ENCODE data around the gene KCNAB1. TPM values are rescaled to one million over a fixed set of nuclear protein-coding genes. Genes with fewer than 3 reads are reported as not detected.

The KCNAB1 gene
- polyA plus RNA-seq, 4 donors = 1.0 to 3.9 TPM; not detected in 2

- no peak for FAIRE-seq
- Histone ChIP-seq H3K4me3 (ENCODE audit: low read depth in 1 of 3, low read length in 3 of 3) (peak overlapping the region in 1 of 3 donors; percentile 22), H3K27me3 (ENCODE audit: control insufficient read depth in 3 of 3, insufficient read depth in 3 of 3, low read length in 3 of 3) (peaks cover 0 to 43% (median 13%) of the 10 kb centered on the region in 3 donors), H3K9me3 (ENCODE audit: control insufficient read depth in 2 of 2, insufficient read depth in 1 of 2, low read depth in 1 of 2, low read length in 1 of 2) (no peaks in the 10 kb centered on the region), H3K4me1 (ENCODE audit: control insufficient read depth in 3 of 3, insufficient read depth in 2 of 3, low read depth in 1 of 3, low read length in 2 of 3) (no peaks in the 10 kb centered on the region), H3K27ac (ENCODE audit: low read depth in 1 of 3, low read length in 2 of 3) (no peak overlapping the region), H3K36me3 (ENCODE audit: control insufficient read depth in 3 of 3, insufficient read depth in 2 of 3, low read depth in 1 of 3, low read length in 3 of 3) (no peaks in the 10 kb centered on the region)
- DNase-seq = peak in 1 of 2 donors; percentile 4
- WGBS, 3 donors = 7 to 13% (median 11%) methylated on average over 51 of the region's 51 CpGs
Observed at GRCh38 chr3:156291272-156292123, 171.1 kb downstream of the KCNAB1 start.

GRCh38 chr3:156293566-156293965 lies 173.2 kb downstream of the KCNAB1 start:
- FAIRE-seq (no peak), DNase-seq (no peak)
- H3K4me3 ChIP-seq (ENCODE audit: low read depth in 1 of 3, low read length in 3 of 3) = no peak overlapping the region
- H3K36me3 ChIP-seq (ENCODE audit: control insufficient read depth in 3 of 3, insufficient read depth in 2 of 3, low read depth in 1 of 3, low read length in 3 of 3) = no peaks in the 10 kb centered on the region
- H3K27me3 ChIP-seq (ENCODE audit: control insufficient read depth in 3 of 3, insufficient read depth in 3 of 3, low read length in 3 of 3) = peaks cover 0 to 41% (median 13%) of the 10 kb centered on the region in 3 donors
- H3K27ac ChIP-seq (ENCODE audit: low read depth in 1 of 3, low read length in 2 of 3) = no peak overlapping the region
- no peaks in the 10 kb centered on the region for H3K9me3 ChIP-seq (ENCODE audit: control insufficient read depth in 2 of 2, insufficient read depth in 1 of 2, low read depth in 1 of 2, low read length in 1 of 2)
- H3K4me1 ChIP-seq (ENCODE audit: control insufficient read depth in 3 of 3, insufficient read depth in 2 of 3, low read depth in 1 of 3, low read length in 2 of 3) = no peaks in the 10 kb centered on the region
- 79 to 96% (median 89%) methylated on average over 1 of the region's 1 CpG for WGBS, 3 donors

- H3K4me1 ChIP-seq (ENCODE audit: control insufficient read depth in 3 of 3, insufficient read depth in 2 of 3, low read depth in 1 of 3, low read length in 2 of 3) = no peaks in the 10 kb centered on the region
- H3K9me3 ChIP-seq (ENCODE audit: control insufficient read depth in 2 of 2, insufficient read depth in 1 of 2, low read depth in 1 of 2, low read length in 1 of 2) = no peaks in the 10 kb centered on the region
- DNase-seq (no peak), FAIRE-seq (no peak)
- H3K27ac ChIP-seq (ENCODE audit: low read depth in 1 of 3, low read length in 2 of 3) = no peak overlapping the region
- H3K4me3 ChIP-seq (ENCODE audit: low read depth in 1 of 3, low read length in 3 of 3) = no peak overlapping the region
- WGBS, 3 donors = 93 to 95% (median 93%) methylated on average over 8 of the region's 8 CpGs
- peaks cover 0 to 7% (median 0%) of the 10 kb centered on the region in 3 donors for H3K27me3 ChIP-seq (ENCODE audit: control insufficient read depth in 3 of 3, insufficient read depth in 3 of 3, low read length in 3 of 3)
- H3K36me3 ChIP-seq (ENCODE audit: control insufficient read depth in 3 of 3, insufficient read depth in 2 of 3, low read depth in 1 of 3, low read length in 3 of 3) = no peaks in the 10 kb centered on the region
Observed at GRCh38 chr3:156297582-156297981, 177.2 kb downstream of the KCNAB1 start.

GRCh38 chr3:156298014-156298413 lies 177.6 kb downstream of the KCNAB1 start:
- peaks cover 0 to 6% (median 0%) of the 10 kb centered on the region in 3 donors for H3K27me3 ChIP-seq (ENCODE audit: control insufficient read depth in 3 of 3, insufficient read depth in 3 of 3, low read length in 3 of 3)
- FAIRE-seq (no peak), DNase-seq (no peak)
- no peak overlapping the region for H3K27ac ChIP-seq (ENCODE audit: low read depth in 1 of 3, low read length in 2 of 3)
- no peak overlapping the region for H3K4me3 ChIP-seq (ENCODE audit: low read depth in 1 of 3, low read length in 3 of 3)
- no peaks in the 10 kb centered on the region for H3K9me3 ChIP-seq (ENCODE audit: control insufficient read depth in 2 of 2, insufficient read depth in 1 of 2, low read depth in 1 of 2, low read length in 1 of 2)
- no peaks in the 10 kb centered on the region for H3K36me3 ChIP-seq (ENCODE audit: control insufficient read depth in 3 of 3, insufficient read depth in 2 of 3, low read depth in 1 of 3, low read length in 3 of 3)
- no peaks in the 10 kb centered on the region for H3K4me1 ChIP-seq (ENCODE audit: control insufficient read depth in 3 of 3, insufficient read depth in 2 of 3, low read depth in 1 of 3, low read length in 2 of 3)
- WGBS, 3 donors = 94 to 98% (median 97%) methylated on average over 6 of the region's 6 CpGs

GRCh38 chr3:156298938-156299337 lies 178.6 kb downstream of the KCNAB1 start:
- Histone ChIP-seq H3K27ac (ENCODE audit: low read depth in 1 of 3, low read length in 2 of 3) (no peak overlapping the region), H3K27me3 (ENCODE audit: control insufficient read depth in 3 of 3, insufficient read depth in 3 of 3, low read length in 3 of 3) (peaks cover 0 to under 1% (median 0%) of the 10 kb centered on the region in 3 donors), H3K4me1 (ENCODE audit: control insufficient read depth in 3 of 3, insufficient read depth in 2 of 3, low read depth in 1 of 3, low read length in 2 of 3) (no peaks in the 10 kb centered on the region), H3K4me3 (ENCODE audit: low read depth in 1 of 3, low read length in 3 of 3) (no peak overlapping the region), H3K36me3 (ENCODE audit: control insufficient read depth in 3 of 3, insufficient read depth in 2 of 3, low read depth in 1 of 3, low read length in 3 of 3) (no peaks in the 10 kb centered on the region), H3K9me3 (ENCODE audit: control insufficient read depth in 2 of 2, insufficient read depth in 1 of 2, low read depth in 1 of 2, low read length in 1 of 2) (no peaks in the 10 kb centered on the region)
- 88 to 91% (median 91%) methylated on average over 2 of the region's 2 CpGs for WGBS, 3 donors
- DNase-seq = no peak
- no peak for FAIRE-seq

GRCh38 chr3:156299569-156299968 lies 179.2 kb downstream of the KCNAB1 start:
- 62 to 69% (median 68%) methylated on average over 2 of the region's 2 CpGs for WGBS, 3 donors
- FAIRE-seq (no peak), DNase-seq (no peak)
- no peaks in the 10 kb centered on the region for H3K9me3 ChIP-seq (ENCODE audit: control insufficient read depth in 2 of 2, insufficient read depth in 1 of 2, low read depth in 1 of 2, low read length in 1 of 2)
- H3K27me3 ChIP-seq (ENCODE audit: control insufficient read depth in 3 of 3, insufficient read depth in 3 of 3, low read length in 3 of 3) = no peaks in the 10 kb centered on the region
- H3K4me1 ChIP-seq (ENCODE audit: control insufficient read depth in 3 of 3, insufficient read depth in 2 of 3, low read depth in 1 of 3, low read length in 2 of 3) = no peaks in the 10 kb centered on the region
- no peaks in the 10 kb centered on the region for H3K36me3 ChIP-seq (ENCODE audit: control insufficient read depth in 3 of 3, insufficient read depth in 2 of 3, low read depth in 1 of 3, low read length in 3 of 3)
- H3K27ac ChIP-seq (ENCODE audit: low read depth in 1 of 3, low read length in 2 of 3) = no peak overlapping the region
- H3K4me3 ChIP-seq (ENCODE audit: low read depth in 1 of 3, low read length in 3 of 3) = no peak overlapping the region

GRCh38 chr3:156300371-156300770 lies 180.0 kb downstream of the KCNAB1 start:
- no peaks in the 10 kb centered on the region for H3K36me3 ChIP-seq (ENCODE audit: control insufficient read depth in 3 of 3, insufficient read depth in 2 of 3, low read depth in 1 of 3, low read length in 3 of 3)
- H3K27ac ChIP-seq (ENCODE audit: low read depth in 1 of 3, low read length in 2 of 3) = no peak overlapping the region
- DNase-seq = no peak
- H3K4me1 ChIP-seq (ENCODE audit: control insufficient read depth in 3 of 3, insufficient read depth in 2 of 3, low read depth in 1 of 3, low read length in 2 of 3) = no peaks in the 10 kb centered on the region
- H3K9me3 ChIP-seq (ENCODE audit: control insufficient read depth in 2 of 2, insufficient read depth in 1 of 2, low read depth in 1 of 2, low read length in 1 of 2) = no peaks in the 10 kb centered on the region
- 78 to 85% (median 81%) methylated on average over 3 of the region's 3 CpGs for WGBS, 3 donors
- no peaks in the 10 kb centered on the region for H3K27me3 ChIP-seq (ENCODE audit: control insufficient read depth in 3 of 3, insufficient read depth in 3 of 3, low read length in 3 of 3)
- no peak overlapping the region for H3K4me3 ChIP-seq (ENCODE audit: low read depth in 1 of 3, low read length in 3 of 3)
- FAIRE-seq = no peak

- no peak for DNase-seq
- WGBS, 3 donors = 68 to 74% (median 71%) methylated on average over 6 of the region's 6 CpGs
- no peaks in the 10 kb centered on the region for H3K9me3 ChIP-seq (ENCODE audit: control insufficient read depth in 2 of 2, insufficient read depth in 1 of 2, low read depth in 1 of 2, low read length in 1 of 2)
- H3K36me3 ChIP-seq (ENCODE audit: control insufficient read depth in 3 of 3, insufficient read depth in 2 of 3, low read depth in 1 of 3, low read length in 3 of 3) = no peaks in the 10 kb centered on the region
- no peak for FAIRE-seq
- H3K4me3 ChIP-seq (ENCODE audit: low read depth in 1 of 3, low read length in 3 of 3) = no peak overlapping the region
- no peaks in the 10 kb centered on the region for H3K4me1 ChIP-seq (ENCODE audit: control insufficient read depth in 3 of 3, insufficient read depth in 2 of 3, low read depth in 1 of 3, low read length in 2 of 3)
- no peak overlapping the region for H3K27ac ChIP-seq (ENCODE audit: low read depth in 1 of 3, low read length in 2 of 3)
- H3K27me3 ChIP-seq (ENCODE audit: control insufficient read depth in 3 of 3, insufficient read depth in 3 of 3, low read length in 3 of 3) = no peaks in the 10 kb centered on the region
Observed at GRCh38 chr3:156300929-156301840, 180.8 kb downstream of the KCNAB1 start.
